ENCODE data around the gene NUCB1.
A peak's percentile ranks its signal among the peaks of the same experiment; 100 is the strongest.
"Not testable (repeated sequence)": the region's sequence is repeated elsewhere in the genome, so short reads cannot be mapped to it uniquely, and the experiment has no call there.

NUCB1 gene

DNA sequence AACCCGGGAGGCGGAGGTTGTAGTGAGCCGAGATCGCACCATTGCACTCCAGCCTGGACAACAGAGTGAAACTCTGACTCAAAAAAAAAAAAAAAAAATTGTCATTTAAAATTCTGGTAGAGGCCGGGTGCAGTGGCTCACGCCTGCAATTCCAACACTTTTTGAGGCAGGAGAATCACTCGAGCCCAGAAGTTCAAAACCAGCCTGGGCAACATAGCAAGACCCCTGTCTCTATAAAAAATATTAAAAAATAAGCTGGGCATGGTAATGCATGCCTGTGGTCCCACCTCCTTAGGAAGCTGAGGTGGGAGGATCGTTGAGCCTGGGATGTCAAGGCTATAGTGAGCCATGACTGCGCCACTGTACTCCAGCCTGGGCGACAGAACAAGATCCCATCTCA lies 6.2 kb downstream of the NUCB1 start:
- no peak for DNase-seq

DNA sequence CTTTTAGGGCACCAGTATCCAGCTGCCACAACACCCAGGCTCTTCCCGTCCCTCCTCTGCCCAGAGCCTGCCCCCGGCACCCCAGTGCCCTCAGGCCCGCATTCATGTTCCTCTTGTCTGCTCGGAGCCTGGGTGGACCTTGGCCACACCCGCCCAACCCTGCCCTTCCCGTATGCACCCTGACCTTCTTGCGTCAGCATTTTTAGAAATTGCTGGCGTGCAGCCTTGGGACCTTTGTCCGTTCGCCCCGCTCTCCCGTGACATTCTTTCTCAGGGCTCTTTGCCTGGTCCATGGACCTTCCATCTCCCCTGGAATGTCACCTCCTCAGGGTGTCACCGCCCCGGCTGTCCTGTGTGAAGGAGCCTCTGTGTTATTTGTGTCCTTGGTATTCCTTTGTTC lies 7.6 kb downstream of the NUCB1 start:
- no peak for DNase-seq

DNA sequence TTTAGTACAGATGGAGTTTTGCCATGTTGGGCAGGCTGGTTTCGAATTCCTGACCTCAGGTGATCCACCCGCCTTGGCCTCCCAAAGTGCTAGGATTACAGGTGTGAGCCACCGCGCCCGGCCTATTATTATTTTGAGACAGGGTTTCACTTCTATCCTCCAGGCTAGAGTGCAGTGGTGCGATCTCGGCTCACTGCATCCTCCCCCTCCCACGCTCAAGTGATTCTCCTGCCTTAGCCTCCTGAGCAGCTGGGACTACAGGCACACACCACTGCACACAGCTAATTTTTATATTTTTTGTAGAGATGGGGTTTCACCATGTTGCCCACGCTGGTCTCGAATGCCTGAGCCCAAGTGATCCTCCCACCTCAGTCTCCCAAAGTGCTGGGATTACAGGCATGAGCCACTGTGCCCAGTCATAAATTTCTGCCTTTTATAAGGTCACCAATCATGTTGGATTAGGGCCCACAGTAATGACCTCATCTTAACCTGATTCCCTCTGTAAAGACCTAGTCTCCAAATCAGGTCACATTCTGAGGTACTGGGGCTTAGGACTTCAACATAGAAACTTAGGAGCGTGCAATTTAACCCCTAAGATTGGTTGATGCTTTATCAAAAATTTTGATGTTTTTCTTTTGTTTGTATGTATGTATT lies 9.4 kb downstream of the NUCB1 start:
- not testable (repeated sequence) for DNase-seq

DNA sequence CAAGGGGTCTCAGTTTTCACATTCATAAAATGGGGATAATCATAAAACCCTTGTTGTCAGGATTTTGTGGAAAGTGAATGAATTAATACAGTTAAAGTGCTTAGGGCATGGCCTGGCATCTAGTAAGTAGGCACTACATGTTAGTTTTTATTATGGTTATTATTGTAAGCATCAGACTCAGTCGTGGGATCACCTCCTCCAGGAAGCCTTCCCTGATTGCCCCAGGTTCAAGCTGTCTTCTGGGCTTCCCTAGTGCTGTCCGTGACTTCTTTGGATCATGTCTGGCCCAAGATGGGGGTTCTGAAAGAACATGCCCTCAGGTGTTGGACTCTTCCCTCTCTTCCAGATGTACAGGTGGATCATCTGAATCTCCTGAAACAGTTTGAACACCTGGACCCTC lies 10.7 kb downstream of the NUCB1 start:
- DNase-seq: no peak

DNA sequence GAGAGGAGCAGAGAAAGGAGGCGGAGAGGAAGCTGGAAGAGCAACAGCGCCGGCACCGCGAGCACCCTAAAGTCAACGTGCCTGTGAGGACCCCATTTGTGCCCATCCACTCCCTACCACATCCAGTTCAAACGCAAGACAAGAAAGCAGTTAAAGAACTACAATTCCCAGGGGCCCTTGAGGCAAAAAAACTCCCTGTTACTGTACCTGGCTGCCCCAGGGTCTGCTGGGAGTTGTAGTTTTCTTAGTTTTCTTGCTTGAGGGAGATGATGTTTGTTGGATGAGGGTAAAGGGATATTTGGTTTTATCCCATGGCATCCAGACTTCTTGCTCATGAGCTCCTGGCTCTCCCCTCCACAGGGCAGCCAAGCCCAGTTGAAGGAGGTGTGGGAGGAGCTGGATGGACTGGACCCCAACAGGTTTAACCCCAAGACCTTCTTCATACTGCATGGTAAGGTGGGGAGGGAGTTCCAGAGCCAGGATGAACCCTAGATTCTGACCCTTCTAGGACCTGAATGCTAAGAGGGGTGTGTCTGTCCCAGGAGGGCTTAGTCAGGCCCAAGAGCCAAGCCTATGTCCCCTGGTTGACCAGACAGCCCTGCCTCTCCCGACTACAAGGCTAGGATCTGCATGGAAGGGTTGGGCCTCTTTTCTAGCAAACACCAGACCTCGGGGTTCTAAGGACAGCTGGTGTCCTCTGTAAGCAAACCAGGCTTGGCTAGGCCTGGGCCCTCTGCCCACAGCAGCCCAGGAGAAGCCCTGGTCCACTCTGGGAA lies 13.2 kb downstream of the NUCB1 start:
- peak; percentile 38 for DNase-seq

DNA sequence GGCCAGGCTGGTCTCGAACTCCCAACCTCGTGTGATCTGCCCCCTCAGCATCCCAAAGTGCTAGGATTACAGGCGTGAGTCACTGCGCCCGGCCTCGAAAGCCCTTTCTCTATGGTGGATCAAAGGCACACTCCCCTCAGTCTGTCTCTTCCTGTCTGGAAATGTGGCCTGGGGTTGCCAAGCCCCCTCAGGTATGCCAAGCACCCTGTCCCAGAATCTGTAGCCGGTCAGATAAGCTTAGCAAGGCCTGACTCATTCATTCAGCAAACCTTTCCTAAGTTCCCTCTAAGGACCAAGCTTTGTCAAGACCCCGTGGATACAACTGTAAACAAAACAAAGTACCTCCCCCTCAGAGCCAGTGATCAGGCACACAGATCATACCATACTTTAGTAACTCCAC lies 14.1 kb downstream of the NUCB1 start:
- DNase-seq: no peak

DNA sequence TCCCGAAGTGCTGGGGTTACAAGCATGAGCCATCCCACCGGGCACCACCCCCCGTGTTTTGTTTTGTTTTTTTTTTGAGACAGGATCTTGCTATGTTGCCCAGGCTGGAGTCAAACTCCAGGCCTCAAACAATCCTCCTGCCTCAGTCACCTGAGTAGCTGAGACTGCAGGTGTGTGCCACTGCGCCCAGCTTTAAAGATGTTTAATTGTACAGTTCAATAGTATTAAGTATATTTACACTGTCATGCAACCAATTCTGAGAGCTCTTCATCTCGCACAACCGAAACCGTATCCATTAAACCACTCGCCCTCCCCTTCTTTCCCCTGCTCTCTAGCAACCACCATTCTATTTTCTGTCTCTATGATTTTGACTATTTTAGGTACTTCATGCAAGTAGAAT lies 15.6 kb downstream of the NUCB1 start:
- DNase-seq: no peak

DNA sequence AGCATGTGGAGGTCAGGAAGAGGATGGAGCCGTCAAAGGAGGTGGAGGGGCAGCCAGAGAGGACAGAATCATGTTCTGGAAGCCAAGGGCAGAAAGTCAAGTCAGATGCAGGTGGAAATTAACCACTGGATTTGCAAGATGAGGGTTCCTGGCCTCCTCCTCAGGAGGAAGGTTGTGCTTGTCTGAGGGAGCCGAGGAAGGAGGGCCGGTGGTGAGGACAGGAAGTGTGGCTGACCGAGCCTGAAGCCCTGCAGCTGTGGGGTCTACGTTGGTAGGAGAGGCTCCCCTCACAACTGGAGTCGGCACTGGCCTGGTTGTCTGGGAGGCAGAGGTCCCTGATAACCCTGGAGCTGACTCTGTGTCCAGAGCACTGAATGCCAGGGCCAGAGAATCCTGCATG lies 18.0 kb downstream of the NUCB1 start:
- DNase-seq: no peak

DNA sequence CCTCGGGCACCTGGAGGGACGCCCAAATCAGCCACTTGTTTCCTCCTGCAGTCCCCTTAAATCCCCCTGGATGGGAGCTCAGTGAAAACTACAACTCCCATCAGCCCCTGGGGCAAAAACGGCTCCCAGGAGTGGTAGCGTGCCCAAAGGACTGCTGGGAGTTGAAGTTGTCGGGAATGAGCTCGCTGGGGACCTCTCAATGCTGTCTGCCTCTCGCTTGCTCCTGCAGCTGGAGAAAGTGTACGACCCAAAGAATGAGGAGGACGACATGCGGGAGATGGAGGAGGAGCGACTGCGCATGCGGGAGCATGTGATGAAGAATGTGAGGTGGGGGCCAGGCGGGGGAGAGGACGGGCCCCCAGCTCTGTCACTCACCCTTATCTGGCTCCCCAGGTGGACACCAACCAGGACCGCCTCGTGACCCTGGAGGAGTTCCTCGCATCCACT lies 18.7 kb downstream of the NUCB1 start:
- DNase-seq: peak; percentile 61

DNA sequence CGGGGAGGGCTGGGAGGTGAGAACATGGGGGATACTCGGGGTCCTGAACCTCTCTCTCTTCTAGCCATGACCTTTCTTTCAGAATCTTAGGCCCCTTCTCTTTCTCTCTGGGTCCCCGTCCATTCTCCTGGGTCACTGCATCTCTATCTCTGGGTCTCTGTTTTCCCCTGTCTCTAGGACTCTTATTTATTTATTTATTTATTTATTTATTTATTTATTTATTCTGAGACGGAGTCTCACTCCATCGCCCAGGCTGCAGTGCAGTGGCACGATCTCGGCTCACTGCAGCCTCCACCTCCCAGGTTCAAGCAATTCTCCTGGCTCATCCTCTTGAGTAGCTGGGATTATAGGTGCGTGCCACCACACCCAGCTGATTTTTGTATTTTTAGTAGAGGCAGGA lies 19.2 kb downstream of the NUCB1 start:
- DNase-seq: not testable (repeated sequence)

DNA sequence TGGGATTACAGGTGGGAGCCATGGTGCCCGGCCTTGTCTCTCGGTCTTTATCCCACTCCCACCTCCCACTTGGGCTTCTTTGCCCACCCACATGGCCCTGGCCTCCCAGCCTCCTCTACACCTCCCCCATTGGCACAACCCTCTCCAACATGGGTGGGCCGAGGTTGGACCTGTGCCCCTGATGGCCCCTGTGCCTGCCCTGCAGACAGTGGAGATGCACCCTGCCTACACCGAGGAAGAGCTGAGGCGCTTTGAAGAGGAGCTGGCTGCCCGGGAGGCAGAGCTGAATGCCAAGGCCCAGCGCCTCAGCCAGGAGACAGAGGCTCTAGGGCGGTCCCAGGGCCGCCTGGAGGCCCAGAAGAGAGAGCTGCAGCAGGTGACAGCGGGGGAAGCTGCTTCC lies 20.8 kb downstream of the NUCB1 start:
- DNase-seq: no peak

DNA sequence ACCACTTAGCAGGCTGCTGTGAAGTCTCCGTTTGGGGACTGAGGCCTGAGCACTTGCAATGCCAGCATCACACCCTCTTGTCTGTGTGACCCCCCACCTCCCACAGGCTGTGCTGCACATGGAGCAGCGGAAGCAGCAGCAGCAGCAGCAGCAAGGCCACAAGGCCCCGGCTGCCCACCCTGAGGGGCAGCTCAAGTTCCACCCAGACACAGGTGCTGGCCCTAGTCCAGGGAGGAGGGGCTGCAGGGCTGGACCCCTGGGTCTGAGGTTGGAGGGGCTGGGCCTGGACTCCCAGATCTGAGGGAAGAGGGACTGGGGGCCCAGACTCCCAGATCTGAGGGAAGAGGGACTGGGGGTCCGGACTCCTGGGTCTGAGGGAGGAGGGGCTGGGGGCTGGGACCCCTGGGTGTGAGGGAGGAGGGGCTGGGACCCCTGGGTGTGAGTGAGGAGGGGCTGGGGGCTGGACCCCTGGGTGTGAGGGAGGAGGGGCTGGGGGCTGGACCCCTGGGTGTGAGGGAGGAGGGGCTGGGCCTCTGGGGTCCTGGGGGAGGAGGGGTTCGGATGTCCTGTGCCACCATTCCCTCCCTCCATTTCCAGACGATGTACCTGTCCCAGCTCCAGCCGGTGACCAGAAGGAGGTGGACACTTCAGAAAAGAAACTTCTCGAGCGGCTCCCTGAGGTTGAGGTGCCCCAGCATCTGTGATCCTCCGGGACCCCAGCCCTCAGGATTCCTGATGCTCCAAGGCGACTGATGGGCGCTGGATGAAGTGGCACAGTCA lies 21.8 kb downstream of the NUCB1 start:
- DNase-seq: no peak

DNA sequence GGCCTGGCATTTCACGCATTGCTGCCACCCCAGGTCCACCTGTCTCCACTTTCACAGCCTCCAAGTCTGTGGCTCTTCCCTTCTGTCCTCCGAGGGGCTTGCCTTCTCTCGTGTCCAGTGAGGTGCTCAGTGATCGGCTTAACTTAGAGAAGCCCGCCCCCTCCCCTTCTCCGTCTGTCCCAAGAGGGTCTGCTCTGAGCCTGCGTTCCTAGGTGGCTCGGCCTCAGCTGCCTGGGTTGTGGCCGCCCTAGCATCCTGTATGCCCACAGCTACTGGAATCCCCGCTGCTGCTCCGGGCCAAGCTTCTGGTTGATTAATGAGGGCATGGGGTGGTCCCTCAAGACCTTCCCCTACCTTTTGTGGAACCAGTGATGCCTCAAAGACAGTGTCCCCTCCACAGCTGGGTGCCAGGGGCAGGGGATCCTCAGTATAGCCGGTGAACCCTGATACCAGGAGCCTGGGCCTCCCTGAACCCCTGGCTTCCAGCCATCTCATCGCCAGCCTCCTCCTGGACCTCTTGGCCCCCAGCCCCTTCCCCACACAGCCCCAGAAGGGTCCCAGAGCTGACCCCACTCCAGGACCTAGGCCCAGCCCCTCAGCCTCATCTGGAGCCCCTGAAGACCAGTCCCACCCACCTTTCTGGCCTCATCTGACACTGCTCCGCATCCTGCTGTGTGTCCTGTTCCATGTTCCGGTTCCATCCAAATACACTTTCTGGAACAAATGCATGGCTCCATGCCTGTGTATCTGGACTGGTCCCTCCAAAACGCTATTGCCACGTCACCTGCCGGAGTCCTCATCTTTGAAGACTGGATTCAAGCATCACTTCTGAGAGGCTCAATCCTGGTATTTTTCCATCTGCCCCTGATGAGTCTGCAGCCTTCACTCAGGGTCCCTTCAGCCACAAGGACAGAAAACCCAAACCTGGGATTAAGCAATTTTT lies 22.7 kb downstream of the NUCB1 start:
- no peak for DNase-seq

DNA sequence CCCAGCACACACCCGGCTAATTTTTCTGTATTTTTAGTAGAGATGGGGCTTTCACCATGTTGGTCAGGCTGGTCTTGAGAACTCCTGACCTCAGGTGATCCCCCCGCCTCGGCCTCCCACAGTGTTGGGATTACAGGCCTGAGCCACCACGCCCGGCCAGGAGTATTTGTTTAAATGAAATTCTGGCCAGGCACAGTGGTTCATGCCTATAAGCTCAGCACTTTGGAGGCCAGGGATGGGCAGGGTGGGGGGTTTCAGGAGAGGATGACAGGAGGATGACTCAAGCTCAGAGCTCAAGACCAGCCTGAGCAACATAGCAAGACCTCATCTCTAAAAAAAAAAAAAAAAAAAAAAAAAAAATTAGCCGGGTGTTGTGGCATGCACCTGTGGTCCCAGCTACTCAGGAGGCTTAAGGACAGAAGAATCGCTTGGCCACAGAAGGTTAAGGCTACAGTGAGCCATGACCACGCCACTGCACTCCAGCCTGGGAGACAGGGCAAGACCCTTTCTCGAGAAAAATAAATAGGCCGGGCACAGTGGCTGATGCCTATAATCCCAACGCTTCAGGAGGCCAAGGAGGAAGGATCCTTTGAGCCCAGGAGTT lies 25.2 kb downstream of the NUCB1 start:
- DNase-seq: no peak

DNA sequence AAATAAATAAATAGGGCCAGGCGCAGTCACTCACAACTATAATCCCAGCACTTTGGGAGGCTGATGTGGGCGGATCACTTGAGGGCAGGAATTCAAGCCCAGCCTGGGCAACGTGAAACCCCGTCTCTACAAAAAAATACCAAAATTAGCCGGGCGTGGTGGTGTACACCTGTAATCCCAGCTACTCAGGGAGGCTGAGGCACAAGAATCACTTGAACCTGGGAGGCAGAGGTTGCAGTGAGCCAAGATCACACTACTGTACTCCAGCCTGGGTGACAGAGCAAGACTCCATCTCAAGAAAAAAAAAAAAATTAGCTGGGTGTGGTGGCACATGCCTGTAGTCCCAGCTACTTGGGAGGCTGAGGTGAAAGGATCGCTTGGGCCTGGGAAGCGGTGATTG lies 25.8 kb downstream of the NUCB1 start:
- DNase-seq: not testable (repeated sequence)

DNA sequence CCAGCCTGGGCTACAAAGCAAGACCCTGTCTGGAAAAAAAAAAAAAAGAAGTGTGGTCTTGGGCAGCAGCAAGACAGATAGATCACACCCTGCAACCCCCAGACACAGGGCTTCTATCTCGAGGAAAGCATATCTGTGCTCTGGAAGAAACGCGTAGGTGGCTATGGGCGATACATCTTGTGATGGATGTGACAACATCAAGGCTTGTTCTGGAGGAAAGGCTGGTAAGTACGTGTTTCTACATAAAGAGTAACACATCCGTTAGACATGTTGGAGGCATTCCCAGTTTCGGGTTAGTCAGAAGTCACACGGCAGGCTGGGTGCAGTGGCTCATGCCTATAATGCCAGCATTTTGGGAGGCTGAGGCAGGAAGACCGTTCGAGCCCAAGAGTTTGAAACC lies 26.8 kb downstream of the NUCB1 start:
- DNase-seq: peak; percentile 18

DNA sequence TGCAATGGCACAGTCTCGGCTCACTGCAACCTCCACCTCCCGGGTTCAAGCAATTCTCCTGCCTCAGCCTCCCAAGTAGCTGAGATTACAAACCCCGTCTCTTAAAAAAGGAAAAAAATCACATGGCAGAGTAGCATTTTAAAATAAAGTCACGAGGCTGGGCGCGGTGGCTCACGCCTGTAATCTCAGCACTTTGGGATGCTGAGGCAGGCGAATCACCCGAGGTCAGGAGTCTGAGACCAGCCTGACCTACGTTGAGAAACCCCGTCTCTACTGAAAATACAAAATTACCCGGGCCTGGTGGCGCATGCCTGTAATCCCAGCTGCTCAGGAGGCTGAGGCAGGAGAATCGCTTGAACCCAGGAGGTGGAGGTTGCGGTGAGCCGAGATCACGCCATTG lies 27.6 kb downstream of the NUCB1 start:
- DNase-seq: not testable (repeated sequence)

DNA sequence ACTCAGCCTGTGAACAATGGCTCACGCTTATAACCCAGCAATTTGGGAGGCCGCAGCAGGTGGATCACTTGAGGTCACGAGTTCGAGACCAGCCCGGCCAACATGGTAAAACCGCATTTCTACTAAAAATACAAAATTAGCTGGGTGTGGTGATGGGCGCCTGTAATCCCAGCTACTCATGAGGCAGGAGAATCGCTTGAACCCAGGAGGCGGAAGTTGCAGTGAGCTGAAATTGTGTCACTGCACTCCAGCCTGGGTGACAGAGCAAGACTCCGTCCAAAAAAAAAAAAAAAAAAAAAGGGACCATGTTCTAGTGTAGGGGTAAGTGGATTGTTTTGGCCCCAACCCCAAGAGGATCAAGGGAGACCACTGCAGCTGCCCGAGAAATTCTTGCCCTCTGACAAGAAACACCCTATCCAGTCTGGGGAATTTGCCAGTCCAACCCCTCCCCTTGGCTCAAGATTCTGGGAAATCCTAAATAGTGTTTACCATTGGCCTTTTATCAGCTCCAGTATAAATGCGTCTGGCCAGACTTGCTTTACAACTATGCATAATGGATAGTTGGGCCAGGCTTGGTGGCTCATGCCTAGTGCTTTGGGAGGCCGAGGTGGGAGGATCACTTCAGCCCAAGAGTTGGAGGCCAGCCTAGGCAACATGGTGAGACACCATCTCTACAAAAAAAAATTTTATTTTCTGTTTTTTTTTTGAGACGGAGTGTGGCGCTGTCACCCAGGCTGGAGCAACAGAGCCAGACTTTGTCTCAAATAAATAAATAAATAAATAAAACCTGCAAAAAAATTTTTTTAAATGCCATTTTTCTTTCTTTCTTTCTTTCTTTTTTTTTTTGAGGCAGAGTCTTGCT lies 28.3 kb downstream of the NUCB1 start:
- no peak for DNase-seq

DNA sequence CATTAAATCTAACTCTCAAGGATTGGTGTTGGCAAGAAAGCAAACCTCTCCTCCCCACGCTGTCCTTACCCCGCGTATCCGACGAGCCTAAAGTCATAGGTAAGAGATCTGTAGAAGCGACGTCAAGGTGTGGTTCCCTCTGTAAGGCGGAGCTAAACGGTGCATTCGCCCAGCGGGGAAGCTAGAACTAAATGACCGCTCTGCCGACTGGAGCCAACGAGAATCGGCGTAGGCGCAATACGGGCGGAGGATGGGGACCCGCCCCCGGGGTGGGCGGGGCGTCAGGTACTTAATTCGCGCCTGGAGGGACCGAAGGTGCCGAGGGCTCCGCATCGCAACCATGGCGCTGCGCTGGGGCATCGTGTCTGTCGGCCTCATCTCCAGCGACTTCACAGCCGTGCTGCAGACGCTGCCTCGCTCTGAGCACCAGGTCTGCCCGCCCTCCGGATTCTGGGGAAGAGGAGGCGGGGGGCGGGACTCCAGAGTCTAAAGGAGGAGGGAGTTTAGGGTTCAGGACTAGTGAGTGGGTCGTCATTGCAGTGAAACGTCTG lies 33.3 kb downstream of the NUCB1 start, which contains the start of gene DHDH:
DHDH (plus strand) TSS at position 318 of the 551 bp plus-strand sequence; CDS start at position 341, 23 bp downstream.
- peak; percentile 89 for DNase-seq

DNA sequence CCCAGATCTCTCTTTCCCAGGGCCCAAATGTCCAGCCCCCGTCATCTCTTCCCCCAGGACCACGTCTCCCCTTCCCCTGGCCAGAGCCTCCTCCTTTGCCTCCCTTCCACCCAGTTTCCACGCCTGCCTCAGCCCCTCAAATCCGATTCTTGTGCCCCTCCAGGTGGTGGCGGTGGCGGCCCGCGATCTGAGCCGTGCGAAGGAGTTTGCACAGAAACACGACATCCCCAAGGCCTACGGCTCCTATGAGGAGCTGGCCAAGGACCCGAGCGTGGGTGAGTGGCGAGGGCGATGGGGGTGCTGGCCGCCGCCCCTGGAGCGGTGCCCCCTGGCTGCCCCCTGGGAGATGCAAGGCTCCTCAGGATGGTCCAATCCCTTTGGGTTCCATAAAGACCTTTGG lies 34.7 kb downstream of the NUCB1 start:
- DNase-seq: no peak

DNA sequence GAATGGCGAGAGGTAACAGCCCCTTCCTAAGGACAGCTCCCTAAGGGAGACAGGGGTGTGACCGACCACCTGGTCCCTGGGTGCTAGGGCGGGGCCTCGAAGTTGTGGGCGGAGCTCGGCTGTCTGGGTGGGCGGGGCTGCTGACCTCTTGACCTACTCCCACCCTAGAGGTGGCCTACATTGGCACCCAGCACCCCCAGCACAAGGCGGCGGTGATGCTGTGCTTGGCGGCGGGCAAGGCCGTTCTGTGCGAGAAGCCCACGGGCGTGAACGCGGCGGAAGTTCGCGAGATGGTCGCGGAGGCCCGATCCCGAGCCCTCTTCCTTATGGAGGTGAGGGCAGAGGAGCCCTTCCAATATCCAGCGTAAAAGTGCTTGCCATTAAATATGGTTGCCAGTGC lies 35.8 kb downstream of the NUCB1 start:
- DNase-seq: no peak
